HEK293 (cell line): ENCODE data around the gene PTPRH.

ENCODE experiments used
- ATF2 ChIP-seq: fragments of 450-650 bp; formaldehyde crosslinking; IDR thresholded peaks from 2 replicates; pipeline ENCODE4 v1.5.1; 2016; ENCODE audit warnings: missing biosample characterization, missing genetic modification characterization, low read depth
- CTCF ChIP-seq: fragments of 450-650 bp; formaldehyde crosslinking; IDR thresholded peaks from 2 replicates; pipeline ENCODE4 v1.5.1; 2016; ENCODE audit warnings: missing biosample characterization, missing genetic modification characterization
- HIC1 ChIP-seq: fragments of 450-650 bp; formaldehyde crosslinking; IDR thresholded peaks from 2 replicates; pipeline ENCODE4 v1.5.1; 2016; ENCODE audit warnings: missing biosample characterization, missing genetic modification characterization
- RBAK ChIP-seq: fragments of 450-650 bp; formaldehyde crosslinking; IDR thresholded peaks from 2 replicates; pipeline ENCODE4 v1.5.1; 2016; ENCODE audit warnings: missing biosample characterization, missing genetic modification characterization

- TF ChIP-seq ATF2 (tag by site-specific recombination) (no peak), RBAK (tag by site-specific recombination) (no peak), CTCF (tag by site-specific recombination) (no peak), HIC1 (tag by site-specific recombination) (no peak)
Observed at GRCh38 chr19:55238030-55238429, 28.7 kb upstream of the PTPRH start.
